ENCODE measurements around the gene LCN6.
"Not testable (repeated sequence)": the region's sequence is repeated elsewhere in the genome, so short reads cannot be mapped to it uniquely, and the experiment has no call there.

The LCN6 gene

GRCh38 chr9:136759001-136759400 lies 10.7 kb upstream of the LCN6 start:
- DNase-seq, result no peak

GRCh38 chr9:136757751-136758140 lies 9.4 kb upstream of the LCN6 start:
- DNase-seq, result no peak

GRCh38 chr9:136757328-136757727 lies 9.0 kb upstream of the LCN6 start:
- DNase-seq, result no peak

- DNase-seq, result no peak
Observed at GRCh38 chr9:136756836-136757235, 8.5 kb upstream of the LCN6 start.

GRCh38 chr9:136756134-136756438 lies 7.8 kb upstream of the LCN6 start:
- no peak for DNase-seq

- not testable (repeated sequence) for DNase-seq
Observed at GRCh38 chr9:136755302-136756133, 7.2 kb upstream of the LCN6 start.

GRCh38 chr9:136754626-136755301 lies 6.4 kb upstream of the LCN6 start:
- no peak for DNase-seq

- DNase-seq, result no peak
Observed at GRCh38 chr9:136754059-136754572, 5.8 kb upstream of the LCN6 start.

- DNase-seq, result no peak
Observed at GRCh38 chr9:136753371-136754058, 5.2 kb upstream of the LCN6 start.

GRCh38 chr9:136751814-136752213 lies 3.5 kb upstream of the LCN6 start:
- DNase-seq, result no peak

- no peak for DNase-seq
Observed at GRCh38 chr9:136751244-136751643, 2.9 kb upstream of the LCN6 start.

GRCh38 chr9:136750526-136750925 lies 2.2 kb upstream of the LCN6 start:
- no peak for DNase-seq

- no peak for DNase-seq
Observed at GRCh38 chr9:136748666-136749611, 614 bp upstream of the LCN6 start.

- DNase-seq, result no peak
Observed at GRCh38 chr9:136747161-136748060, 914 bp downstream of the LCN6 start.

- no peak for DNase-seq
Observed at GRCh38 chr9:136746621-136747020, 1.7 kb downstream of the LCN6 start.

GRCh38 chr9:136746155-136746490 lies 2.2 kb downstream of the LCN6 start:
- DNase-seq, result no peak

GRCh38 chr9:136745389-136746154 lies 2.8 kb downstream of the LCN6 start:
- no peak for DNase-seq

- no peak for DNase-seq
Observed at GRCh38 chr9:136744773-136745172, 3.6 kb downstream of the LCN6 start.

GRCh38 chr9:136743639-136744211 lies 4.6 kb downstream of the LCN6 start:
- no peak for DNase-seq
